AG10803 (cell line): ENCODE results near the gene PAGR1.
"Not testable (repeated sequence)": the region's sequence is repeated elsewhere in the genome, so short reads cannot be mapped to it uniquely, and the experiment has no call there.

Experiments used
- DNase-seq: peaks from one replicate; pipeline ENCODE4 v3.0.0; 2010; ENCODE audit warnings: low read depth
- H3K4me3 ChIP-seq: 2 replicates; pipeline ENCODE4 v1.5.1; 2011; ENCODE audit warnings: mild to moderate bottlenecking, low read length, control low read depth
- TF ChIP-seq, protein P1 (sequence below): conservative IDR thresholded peaks from 2 replicates; pipeline ENCODE4 v1.5.1; 2011; ENCODE audit warnings: mild to moderate bottlenecking, low read length, control low read depth, inconsistent platforms

Gene PAGR1

DNA sequence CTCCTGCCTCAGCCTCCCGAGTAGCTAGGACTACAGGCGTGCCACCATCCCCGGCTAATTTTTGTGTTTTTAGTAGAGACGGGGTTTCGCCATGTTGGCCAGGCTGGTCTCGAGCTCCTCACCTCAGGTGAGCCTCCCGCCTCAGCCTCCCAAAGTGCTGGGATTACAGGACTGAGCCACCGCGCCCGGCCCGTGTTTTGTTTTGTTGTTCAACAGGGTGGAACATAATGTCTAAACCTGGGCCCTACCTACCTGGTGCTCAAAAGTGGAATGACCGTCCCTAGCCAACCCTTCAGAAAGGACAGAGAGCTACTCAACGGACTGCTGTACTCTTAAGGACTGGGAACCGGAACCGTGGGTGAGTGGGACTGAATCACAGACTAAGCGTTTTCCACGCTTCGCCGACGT, 26.2 kb upstream of the PAGR1 start:
- no peak for DNase-seq
- TF ChIP-seq, protein P1, sequence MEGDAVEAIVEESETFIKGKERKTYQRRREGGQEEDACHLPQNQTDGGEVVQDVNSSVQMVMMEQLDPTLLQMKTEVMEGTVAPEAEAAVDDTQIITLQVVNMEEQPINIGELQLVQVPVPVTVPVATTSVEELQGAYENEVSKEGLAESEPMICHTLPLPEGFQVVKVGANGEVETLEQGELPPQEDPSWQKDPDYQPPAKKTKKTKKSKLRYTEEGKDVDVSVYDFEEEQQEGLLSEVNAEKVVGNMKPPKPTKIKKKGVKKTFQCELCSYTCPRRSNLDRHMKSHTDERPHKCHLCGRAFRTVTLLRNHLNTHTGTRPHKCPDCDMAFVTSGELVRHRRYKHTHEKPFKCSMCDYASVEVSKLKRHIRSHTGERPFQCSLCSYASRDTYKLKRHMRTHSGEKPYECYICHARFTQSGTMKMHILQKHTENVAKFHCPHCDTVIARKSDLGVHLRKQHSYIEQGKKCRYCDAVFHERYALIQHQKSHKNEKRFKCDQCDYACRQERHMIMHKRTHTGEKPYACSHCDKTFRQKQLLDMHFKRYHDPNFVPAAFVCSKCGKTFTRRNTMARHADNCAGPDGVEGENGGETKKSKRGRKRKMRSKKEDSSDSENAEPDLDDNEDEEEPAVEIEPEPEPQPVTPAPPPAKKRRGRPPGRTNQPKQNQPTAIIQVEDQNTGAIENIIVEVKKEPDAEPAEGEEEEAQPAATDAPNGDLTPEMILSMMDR = no peak
- H3K4me3 ChIP-seq = peak overlapping the region; percentile 72

DNA sequence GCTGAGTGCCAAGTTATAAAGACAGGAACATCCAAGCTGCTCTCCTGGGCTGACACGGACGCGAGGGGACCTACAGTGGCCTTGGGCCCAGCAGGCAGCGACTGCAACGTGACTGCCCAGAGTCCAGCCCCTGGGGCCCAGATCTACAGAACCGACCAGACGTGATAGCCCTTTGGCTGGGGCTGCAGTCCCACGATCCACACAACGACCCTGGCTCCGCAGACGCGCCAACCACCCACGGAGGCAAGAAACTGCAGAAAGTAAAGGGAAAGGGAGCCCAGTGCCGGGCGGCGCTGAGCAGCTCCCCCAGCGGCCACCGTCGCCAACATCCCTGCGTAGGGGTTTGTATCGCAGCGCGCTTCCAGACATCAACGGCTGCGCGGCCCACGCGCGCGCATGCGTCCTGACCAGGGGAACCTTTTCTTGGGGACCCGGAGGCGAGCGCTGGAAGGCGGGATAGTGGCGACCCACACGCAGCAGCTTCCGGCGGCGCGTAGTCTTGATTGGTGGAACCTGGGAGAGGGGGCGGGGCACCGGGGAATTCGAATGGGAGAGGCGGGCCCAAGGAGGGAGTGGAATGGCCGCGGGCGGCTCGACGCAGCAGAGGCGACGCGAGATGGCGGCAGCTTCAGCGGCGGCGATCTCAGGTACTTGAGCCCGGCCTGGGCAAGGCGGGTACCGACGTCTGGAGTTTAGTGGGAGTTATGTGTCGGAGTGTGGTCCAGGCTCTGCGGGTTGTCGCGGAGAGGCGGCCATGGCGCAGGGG, 25.6 kb upstream of the PAGR1 start, which contains the start of gene KIF22:
Gene KIF22 (plus strand): TSS at position 569 of the 766 bp plus-strand sequence. CDS start 9 bp downstream, at position 578.
- DNase-seq = peak; percentile 98
- TF ChIP-seq, protein P1 = peak; percentile 63
- H3K4me3 ChIP-seq = peak within 1 kb of the TSS; percentile 89

DNA sequence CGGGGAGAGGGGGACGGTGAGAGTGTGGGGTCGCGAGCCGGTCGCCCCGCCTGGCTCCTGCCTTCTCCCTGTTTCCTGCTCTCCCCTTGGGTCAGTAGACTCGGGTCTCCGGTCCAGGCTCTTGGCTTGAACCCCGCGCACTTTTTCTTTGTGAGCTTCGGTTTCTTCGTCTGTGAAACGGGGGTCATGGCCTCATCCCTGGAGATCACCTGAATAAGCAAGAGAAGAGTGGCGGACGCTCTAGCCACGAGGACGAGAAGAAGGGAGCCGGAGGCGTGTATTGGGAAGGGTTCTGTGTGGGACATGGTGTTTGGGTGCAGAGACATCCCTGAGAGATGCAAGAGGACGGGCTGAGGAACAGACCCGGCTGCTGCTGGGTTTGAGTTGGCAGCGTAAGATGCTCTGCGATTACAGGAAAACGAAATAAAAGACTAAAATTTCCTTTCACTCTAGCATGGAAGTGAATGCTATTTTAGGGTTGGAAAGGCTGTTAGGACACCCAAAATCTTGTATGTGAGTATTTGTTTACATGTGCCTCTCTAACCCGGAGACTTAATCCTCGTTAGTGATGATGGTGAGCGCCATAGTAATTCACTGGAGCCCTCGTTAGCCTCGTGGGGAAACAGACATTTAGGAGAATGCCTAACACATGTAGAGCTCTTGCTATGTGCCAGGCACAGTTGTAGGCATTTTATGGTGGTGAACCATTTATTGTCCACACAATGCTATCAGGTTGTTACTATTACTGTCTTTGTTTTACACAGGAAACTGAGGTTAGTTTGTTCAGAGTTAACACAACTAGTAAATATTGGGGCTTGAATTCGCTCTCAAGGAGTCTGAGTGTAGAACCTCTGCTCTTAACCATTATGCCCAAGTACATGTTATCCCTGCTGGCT, 24.8 kb upstream of the PAGR1 start:
- TF ChIP-seq, protein P1 = no peak
- peak; percentile 9 for DNase-seq
- peak overlapping the region; percentile 89 for H3K4me3 ChIP-seq

DNA sequence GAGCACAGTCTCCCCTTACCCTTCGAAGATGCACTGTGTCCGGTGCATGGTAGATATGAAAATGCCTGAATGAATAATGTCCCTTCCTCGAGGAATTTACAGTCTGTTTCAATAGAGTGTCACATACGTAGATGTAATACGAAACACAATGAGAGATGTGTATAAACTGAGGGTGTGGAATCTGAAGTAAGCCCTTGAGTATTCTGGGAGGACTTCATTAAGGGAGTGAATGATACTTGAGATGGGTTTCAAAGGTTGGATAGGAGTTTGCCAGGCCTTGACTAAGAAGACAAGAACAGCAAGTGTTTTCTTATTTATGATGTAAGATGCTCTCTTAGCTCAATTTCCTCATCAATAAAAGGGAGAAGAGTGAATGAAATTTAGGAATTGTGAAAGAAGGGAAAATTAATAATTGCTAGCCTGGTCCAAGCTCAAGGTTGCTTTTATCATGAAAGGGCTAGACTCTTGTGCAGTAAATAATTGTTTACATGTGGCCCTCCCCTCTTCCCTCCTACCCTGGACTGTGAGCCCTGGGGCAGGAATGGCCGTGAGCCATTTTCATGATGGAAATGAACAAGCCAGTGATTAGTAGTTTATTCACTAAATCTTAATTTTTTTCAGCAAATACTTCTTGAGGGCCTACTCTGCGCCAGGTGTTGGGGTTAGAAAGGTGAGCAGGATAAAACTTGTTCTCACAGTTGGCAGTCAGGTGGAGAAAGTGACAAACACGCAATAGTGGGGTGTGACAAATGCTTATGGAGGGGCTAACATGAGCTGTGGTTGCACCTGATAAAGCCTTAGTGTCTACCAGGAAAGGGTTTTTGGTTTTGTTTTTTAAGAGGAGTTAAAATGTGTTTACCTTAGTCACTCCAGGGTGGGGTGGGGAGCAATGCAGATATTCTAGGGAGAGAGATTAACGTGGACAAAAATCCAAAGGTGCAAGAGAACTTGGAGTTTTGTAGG, 23.8 kb upstream of the PAGR1 start:
- H3K4me3 ChIP-seq = peak overlapping the region; percentile 89
- TF ChIP-seq, protein P1 = no peak
- DNase-seq = no peak

DNA sequence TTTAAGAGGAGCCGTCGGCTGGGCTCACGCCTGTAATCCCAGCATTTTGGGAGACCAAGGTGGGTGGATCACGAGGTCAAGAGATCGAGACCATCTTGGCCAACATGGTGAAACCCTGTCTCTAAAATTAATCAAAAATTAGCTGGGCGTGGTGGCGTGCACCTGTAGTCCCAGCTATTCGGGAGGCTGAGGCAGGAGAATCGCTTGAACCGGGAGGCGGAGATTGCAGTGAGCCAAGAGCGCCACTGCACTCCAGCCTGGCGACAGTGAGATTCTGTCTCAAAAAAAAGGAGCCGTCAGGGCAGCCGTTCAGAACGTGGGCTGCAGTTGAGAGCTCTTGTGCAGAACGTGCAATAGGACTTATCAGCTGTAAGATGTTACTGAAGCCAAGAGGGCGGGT, 22.8 kb upstream of the PAGR1 start:
- not testable (repeated sequence) for DNase-seq, H3K4me3 ChIP-seq

DNA sequence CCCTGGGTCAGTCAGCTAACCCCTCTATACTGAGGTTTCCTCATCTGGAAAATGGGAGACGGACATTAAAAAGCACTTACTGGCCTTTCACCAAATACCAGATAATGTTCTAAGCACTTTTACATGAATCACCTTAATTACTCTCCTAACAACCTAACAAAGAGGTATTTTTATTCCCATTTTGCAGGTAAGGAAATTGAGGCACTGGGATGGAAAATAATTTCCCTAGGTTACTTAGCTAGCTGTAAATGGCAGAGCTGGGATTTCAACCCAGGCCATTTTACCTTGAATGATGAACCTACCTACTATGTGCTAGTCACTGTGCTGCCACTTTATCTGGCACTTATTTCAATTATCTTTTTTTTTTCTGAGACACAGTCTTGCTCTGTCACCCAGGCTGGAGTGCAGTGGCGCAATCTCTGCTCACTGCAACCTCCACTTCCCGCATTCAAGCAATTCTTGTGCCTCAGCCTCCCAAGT, 21.7 kb upstream of the PAGR1 start:
- H3K4me3 ChIP-seq = no peak overlapping the region
- DNase-seq = no peak
- TF ChIP-seq, protein P1 = no peak

DNA sequence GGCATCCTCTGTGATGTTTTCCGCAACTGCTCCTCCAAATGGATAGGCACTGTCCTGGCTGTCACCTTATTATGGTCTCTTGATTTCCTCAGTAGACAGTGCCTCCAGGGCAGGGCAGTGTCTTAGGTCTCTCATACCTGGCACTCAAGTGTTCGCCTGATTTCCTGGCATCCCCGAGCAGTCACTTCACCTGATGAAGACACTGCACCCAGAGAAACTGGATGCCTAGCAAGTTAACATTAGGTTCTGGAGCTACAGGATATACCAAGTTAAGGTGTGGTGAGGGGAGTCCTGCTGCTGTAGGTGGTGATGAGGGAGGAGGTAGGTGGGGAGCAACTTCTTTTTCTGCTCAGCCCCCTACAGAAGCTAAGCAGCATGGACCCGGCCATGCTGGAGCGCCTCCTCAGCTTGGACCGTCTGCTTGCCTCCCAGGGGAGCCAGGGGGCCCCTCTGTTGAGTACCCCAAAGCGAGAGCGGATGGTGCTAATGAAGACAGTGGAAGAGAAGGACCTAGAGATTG, 13.5 kb upstream of the PAGR1 start:
- TF ChIP-seq, protein P1 = no peak
- no peak for DNase-seq

More for the DNA sequence above, 13.5 kb upstream of the PAGR1 start:
- H3K4me3 ChIP-seq = no peak overlapping the region
